ENCODE data around the gene FGR. TPM values are rescaled to one million over a fixed set of nuclear protein-coding genes. Genes with fewer than 3 reads are reported as not detected.

FGR gene
- total RNA-seq, 1 donor = 0.36 TPM

GRCh38 chr1:27626031-27626935, 8.7 kb downstream of the FGR start:
- Histone ChIP-seq H3K36me3 (ENCODE audit: insufficient read depth, low read length) (no peaks in the 10 kb centered on the region), H3K4me1 (ENCODE audit: insufficient read depth, low read length) (peaks cover 4% of the 10 kb centered on the region), H3K4me3 (ENCODE audit: insufficient read depth, low read length) (no peak overlapping the region), H2AFZ (ENCODE audit: low read length) (no peak overlapping the region), H3K4me2 (ENCODE audit: insufficient read depth, low read length) (no peak overlapping the region), H3K27me3 (ENCODE audit: insufficient read depth, low read length) (no peaks in the 10 kb centered on the region), H3K9me3 (ENCODE audit: low read depth, low read length) (no peaks in the 10 kb centered on the region), H4K20me1 (ENCODE audit: insufficient read depth, low read length) (no peaks in the 10 kb centered on the region), H3K27ac (ENCODE audit: low read depth, low read length) (no peak overlapping the region), H3K79me2 (ENCODE audit: insufficient read depth, low read length) (no peaks in the 10 kb centered on the region)
- TF ChIP-seq CTCF (IDR thresholded peaks at IDR 0.05; ENCODE audit: extremely low read depth, low read depth, low read length) = no peak
- peak; percentile 26 for DNase-seq (ENCODE audit: insufficient read length, low spot score, missing footprints)

GRCh38 chr1:27624467-27625178, 10.4 kb downstream of the FGR start:
- no peak for TF ChIP-seq CTCF (IDR thresholded peaks at IDR 0.05; ENCODE audit: extremely low read depth, low read depth, low read length)

GRCh38 chr1:27623327-27624212, 11.4 kb downstream of the FGR start:
- no peak for TF ChIP-seq CTCF (IDR thresholded peaks at IDR 0.05; ENCODE audit: extremely low read depth, low read depth, low read length)
- Histone ChIP-seq H3K36me3 (ENCODE audit: insufficient read depth, low read length) (no peaks in the 10 kb centered on the region), H3K4me1 (ENCODE audit: insufficient read depth, low read length) (peaks cover 4% of the 10 kb centered on the region), H3K9me3 (ENCODE audit: low read depth, low read length) (no peaks in the 10 kb centered on the region), H3K27ac (ENCODE audit: low read depth, low read length) (no peak overlapping the region), H2AFZ (ENCODE audit: low read length) (no peak overlapping the region), H3K79me2 (ENCODE audit: insufficient read depth, low read length) (no peaks in the 10 kb centered on the region), H3K27me3 (ENCODE audit: insufficient read depth, low read length) (no peaks in the 10 kb centered on the region), H4K20me1 (ENCODE audit: insufficient read depth, low read length) (no peaks in the 10 kb centered on the region), H3K4me3 (ENCODE audit: insufficient read depth, low read length) (no peak overlapping the region), H3K4me2 (ENCODE audit: insufficient read depth, low read length) (no peak overlapping the region)
- peak; percentile 47 for DNase-seq (ENCODE audit: insufficient read length, low spot score, missing footprints)

More at GRCh38 chr1:27624467-27625178, 10.4 kb downstream of the FGR start:
- Histone ChIP-seq H4K20me1 (ENCODE audit: insufficient read depth, low read length) (no peaks in the 10 kb centered on the region), H3K36me3 (ENCODE audit: insufficient read depth, low read length) (no peaks in the 10 kb centered on the region), H3K9me3 (ENCODE audit: low read depth, low read length) (no peaks in the 10 kb centered on the region), H3K4me3 (ENCODE audit: insufficient read depth, low read length) (no peak overlapping the region), H2AFZ (ENCODE audit: low read length) (no peak overlapping the region), H3K4me1 (ENCODE audit: insufficient read depth, low read length) (peaks cover 4% of the 10 kb centered on the region), H3K27ac (ENCODE audit: low read depth, low read length) (no peak overlapping the region), H3K4me2 (ENCODE audit: insufficient read depth, low read length) (no peak overlapping the region), H3K79me2 (ENCODE audit: insufficient read depth, low read length) (no peaks in the 10 kb centered on the region), H3K27me3 (ENCODE audit: insufficient read depth, low read length) (no peaks in the 10 kb centered on the region)
- peak; percentile 9 for DNase-seq (ENCODE audit: insufficient read length, low spot score, missing footprints)

All from osteoblast (primary cell).